OCI-LY1 (cell line): Measurements from ENCODE around the gene ADAM22.

Experiments
- H2AFZ ChIP-seq: fragments of 200-600 bp; sonication (generic), shearing (Covaris generic); 2 replicates; pipeline ENCODE4 v1.6.0; 2014; ENCODE audit warnings: antibody characterized with exemption, mild to moderate bottlenecking, low read length
- H3F3A ChIP-seq: fragments of 200-600 bp; sonication (generic), shearing (Covaris generic); 2 replicates; pipeline ENCODE4 v1.6.0; 2014; ENCODE audit warnings: mild to moderate bottlenecking, antibody characterized with exemption, low read length, moderate library complexity; ENCODE audit not compliant: insufficient read depth
- H3K27ac ChIP-seq: fragments of 200-600 bp; sonication (generic); 2 replicates; pipeline ENCODE4 v1.5.1; 2014; ENCODE audit warnings: low read length, mixed run types, mild to moderate bottlenecking, low read depth; ENCODE audit not compliant: poor library complexity, severe bottlenecking
- H3K27me3 ChIP-seq: fragments of 200-600 bp; sonication (generic); 2 replicates; pipeline ENCODE4 v1.6.0; 2014; ENCODE audit warnings: antibody characterized with exemption, mild to moderate bottlenecking, low read length, moderate library complexity; ENCODE audit not compliant: insufficient read depth
- H3K36me3 ChIP-seq: fragments of 200-600 bp; sonication (generic); 2 replicates; pipeline ENCODE4 v1.6.1; 2014; ENCODE audit warnings: mild to moderate bottlenecking, antibody characterized with exemption, low read length, moderate library complexity, mixed read lengths; ENCODE audit not compliant: insufficient read depth
- H3K4me1 ChIP-seq: fragments of 200-600 bp; sonication (generic); 2 replicates; pipeline ENCODE4 v1.5.1; 2014; ENCODE audit warnings: mild to moderate bottlenecking, low read length, moderate library complexity; ENCODE audit not compliant: insufficient read depth, severe bottlenecking
- H3K4me2 ChIP-seq: fragments of 200-600 bp; sonication (generic), shearing (Covaris generic); 2 replicates; pipeline ENCODE4 v1.6.1; 2014; ENCODE audit warnings: low read length
- H3K4me3 ChIP-seq: fragments of 200-600 bp; sonication (generic); 2 replicates; pipeline ENCODE4 v1.5.1; 2014; ENCODE audit warnings: low read length, low read depth, mild to moderate bottlenecking, mixed read lengths; ENCODE audit not compliant: poor library complexity, severe bottlenecking
- H3K79me2 ChIP-seq: fragments of 200-600 bp; shearing (Covaris generic); 2 replicates; pipeline ENCODE4 v1.6.1; 2016; ENCODE audit warnings: mixed run types, low read length, mixed read lengths; ENCODE audit not compliant: insufficient read depth
- H3K9ac ChIP-seq: fragments of 200-600 bp; sonication (generic), shearing (Covaris generic); 2 replicates; pipeline ENCODE4 v1.6.1; 2014; ENCODE audit warnings: mild to moderate bottlenecking, low read length, mixed read lengths
- H3K9me2 ChIP-seq: fragments of 200-600 bp; sonication (generic), shearing (Covaris generic); 2 replicates; pipeline ENCODE4 v1.6.1; 2014; ENCODE audit warnings: low read depth, mild to moderate bottlenecking, low read length, mixed read lengths
- H3K9me3 ChIP-seq: fragments of 200-600 bp; shearing (Covaris generic); 2 replicates; pipeline ENCODE4 v1.6.1; 2014; ENCODE audit warnings: low read length, mixed read lengths
- H4K20me1 ChIP-seq: fragments of 200-600 bp; sonication (generic), shearing (Covaris generic); 2 replicates; pipeline ENCODE4 v1.6.0; 2016; ENCODE audit warnings: mild to moderate bottlenecking, low read length; ENCODE audit not compliant: insufficient read depth
- CTCF ChIP-seq: fragments of 200-600 bp; sonication (generic), shearing (Covaris generic); IDR thresholded peaks from 2 replicates; pipeline ENCODE4 v1.5.1; 2017; ENCODE audit warnings: mild to moderate bottlenecking, antibody characterized with exemption, low read length, moderate library complexity, mixed read lengths
- EZH2 ChIP-seq: fragments of 200-600 bp; sonication (generic), shearing (Covaris generic); IDR thresholded peaks from 2 replicates; pipeline ENCODE4 v1.8.0; 2017; ENCODE audit warnings: borderline replicate concordance, mixed run types, mild to moderate bottlenecking, antibody characterized with exemption, low read length, moderate library complexity, mixed read lengths

The ADAM22 gene

DNA sequence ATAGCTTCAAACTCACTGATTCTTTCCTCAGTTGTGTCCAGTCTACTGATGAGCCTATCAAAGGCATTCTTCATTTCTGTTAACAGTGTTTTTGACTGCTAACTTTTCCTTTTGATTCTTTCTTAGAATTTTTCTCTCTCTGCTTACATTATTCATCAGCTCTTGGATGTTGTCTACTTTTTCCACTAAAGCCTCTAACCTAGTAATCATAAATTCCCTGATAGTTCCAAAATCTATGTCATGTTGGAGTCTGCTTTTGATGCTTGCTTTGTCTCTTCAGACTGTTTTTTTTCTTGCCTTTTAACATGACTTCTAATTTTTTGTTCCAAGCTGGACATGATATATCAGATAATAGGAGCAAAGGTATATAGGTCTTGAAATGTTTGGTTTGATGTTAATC lies 78.0 kb downstream of the ADAM22 start:
- H3K36me3 ChIP-seq, result no peaks in the 10 kb centered on the region
- H3K79me2 ChIP-seq, result no peaks in the 10 kb centered on the region
- no peaks in the 10 kb centered on the region for H3K9me3 ChIP-seq
- TF ChIP-seq CTCF, result no peak
- no peak for TF ChIP-seq EZH2
- no peaks in the 10 kb centered on the region for H4K20me1 ChIP-seq
- H2AFZ ChIP-seq, result no peak overlapping the region
- no peak overlapping the region for H3K4me3 ChIP-seq
- no peaks in the 10 kb centered on the region for H3K27me3 ChIP-seq
- no peak overlapping the region for H3K9ac ChIP-seq
- no peak overlapping the region for H3K27ac ChIP-seq
- no peaks in the 10 kb centered on the region for H3K9me2 ChIP-seq
- H3F3A ChIP-seq, result no peaks in the 10 kb centered on the region
- H3K4me1 ChIP-seq, result no peaks in the 10 kb centered on the region
- no peak overlapping the region for H3K4me2 ChIP-seq

- H3K36me3 ChIP-seq, result no peaks in the 10 kb centered on the region
- H3K79me2 ChIP-seq, result no peaks in the 10 kb centered on the region
- no peaks in the 10 kb centered on the region for H3K9me2 ChIP-seq
- H3K4me1 ChIP-seq, result no peaks in the 10 kb centered on the region
- no peaks in the 10 kb centered on the region for H3K27me3 ChIP-seq
- H3K4me3 ChIP-seq, result no peak overlapping the region
- no peaks in the 10 kb centered on the region for H3F3A ChIP-seq
- H3K9me3 ChIP-seq, result no peaks in the 10 kb centered on the region
- no peak overlapping the region for H2AFZ ChIP-seq
- no peak for TF ChIP-seq CTCF
- no peak for TF ChIP-seq EZH2
- H4K20me1 ChIP-seq, result no peaks in the 10 kb centered on the region
- no peak overlapping the region for H3K4me2 ChIP-seq
- no peak overlapping the region for H3K9ac ChIP-seq
- H3K27ac ChIP-seq, result no peak overlapping the region
These were observed 79.9 kb downstream of the ADAM22 start for GRCh38 chr7:88013981-88014380.

GRCh38 chr7:88014581-88014980 lies 80.5 kb downstream of the ADAM22 start:
- H3K4me1 ChIP-seq, result no peaks in the 10 kb centered on the region
- H4K20me1 ChIP-seq, result no peaks in the 10 kb centered on the region
- H3K9me3 ChIP-seq, result no peaks in the 10 kb centered on the region
- no peak overlapping the region for H3K4me3 ChIP-seq
- H3F3A ChIP-seq, result no peaks in the 10 kb centered on the region
- H3K4me2 ChIP-seq, result no peak overlapping the region
- H2AFZ ChIP-seq, result no peak overlapping the region
- H3K79me2 ChIP-seq, result no peaks in the 10 kb centered on the region
- no peak overlapping the region for H3K27ac ChIP-seq
- H3K9me2 ChIP-seq, result no peaks in the 10 kb centered on the region
- no peaks in the 10 kb centered on the region for H3K36me3 ChIP-seq
- no peaks in the 10 kb centered on the region for H3K27me3 ChIP-seq
- TF ChIP-seq CTCF (no peak), EZH2 (no peak)
- H3K9ac ChIP-seq, result no peak overlapping the region
